GM12801 (cell line): Measurements from ENCODE around the gene RSPH1.

ENCODE experiments used
- CTCF ChIP-seq: IDR thresholded peaks from one replicate; pipeline ENCODE4 v1.5.1; 2011; ENCODE audit warnings: control low read depth; ENCODE audit not compliant: insufficient read length; ENCODE audit errors: extremely low read depth

RSPH1 gene

GRCh38 chr21:42518626-42519025, 22.6 kb upstream of the RSPH1 start:
- no peak for TF ChIP-seq CTCF

GRCh38 chr21:42518215-42518614, 22.2 kb upstream of the RSPH1 start:
- TF ChIP-seq CTCF, result no peak

GRCh38 chr21:42515708-42516502, 19.9 kb upstream of the RSPH1 start:
- TF ChIP-seq CTCF, result no peak

- no peak for TF ChIP-seq CTCF
Measured at GRCh38 chr21:42514883-42515228, 18.8 kb upstream of the RSPH1 start.

GRCh38 chr21:42513985-42514882, 18.2 kb upstream of the RSPH1 start:
- TF ChIP-seq CTCF, result no peak

GRCh38 chr21:42513151-42513984, 17.3 kb upstream of the RSPH1 start, which contains the start of gene SLC37A1:
SLC37A1 (plus strand) TSS chr21:42513852; CDS start chr21:42518455, 4,603 bp downstream.
- TF ChIP-seq CTCF, result no peak
